Stomach (tissue), 9 donors: Measurements from ENCODE around the gene PSMC4. TPM values are rescaled to one million over a fixed set of nuclear protein-coding genes. Genes with fewer than 3 reads are reported as not detected.

Source experiments
- DNase-seq, 2 donors: peaks; one replicate each; pipeline versions ENCODE4 v3.0.0 to v3.0.0-alpha.2; 2013 to 2019
- H3K27ac ChIP-seq, 5 donors: fragments of 200-600 bp in 4 of 5; sonication (generic) in 4 of 5; one replicate each; pipeline ENCODE4 v1.5.1; 2013 to 2019; ENCODE audit warnings: mild to moderate bottlenecking in 1 of 5, moderate library complexity in 1 of 5
- H3K27me3 ChIP-seq, 3 donors: fragments of 200-600 bp; sonication (generic); one replicate each; pipeline ENCODE4 v1.5.1; 2017 to 2019; ENCODE audit warnings: mixed run types in 1 of 3
- H3K36me3 ChIP-seq, 4 donors: fragments of 200-600 bp; sonication (generic); 1 replicate in 3 of 4; 2 replicates in 1 of 4; pipeline ENCODE4 v1.5.1; 2016 to 2019
- H3K4me1 ChIP-seq, 4 donors: fragments of 200-600 bp; sonication (generic); one replicate each; pipeline ENCODE4 v1.5.1; 2016 to 2019
- H3K4me3 ChIP-seq, 4 donors: fragments of 200-600 bp; sonication (generic) in 3 of 4; one replicate each; pipeline ENCODE4 v1.5.1; 2016 to 2019; ENCODE audit warnings: mild to moderate bottlenecking in 1 of 4
- H3K9me3 ChIP-seq, 4 donors: fragments of 200-600 bp; sonication (generic); one replicate each; pipeline ENCODE4 v1.5.1; 2016 to 2019
- CTCF ChIP-seq, 7 experiments: fragments of 450-650 bp in 4 of 7; fragments of 200-600 bp in 3 of 7; sonication (generic) in 3 of 7; IDR thresholded peaks; one replicate each; pipeline ENCODE4 v1.5.1; 2016 to 2019; ENCODE audit warnings: antibody characterized with exemption in 7 of 7, control low read depth in 2 of 7, mild to moderate bottlenecking in 1 of 7
- EP300 ChIP-seq: sonication (generic); formaldehyde crosslinking; IDR thresholded peaks from one replicate; pipeline ENCODE4 v1.6.1; 2017; ENCODE audit warnings: antibody characterized with exemption
- POLR2A ChIP-seq, 4 donors: fragments of 450-650 bp; IDR thresholded peaks; one replicate each; pipeline ENCODE4 v1.6.1; 2016; ENCODE audit warnings: antibody characterized with exemption in 4 of 4, control low read depth in 2 of 4, mild to moderate bottlenecking in 1 of 4, moderate library complexity in 1 of 4
- POLR2AphosphoS5 ChIP-seq, 3 donors: sonication (generic); formaldehyde crosslinking; IDR thresholded peaks; one replicate each; pipeline ENCODE4 v1.6.1; 2016; ENCODE audit warnings: antibody characterized with exemption in 3 of 3
- WGBS, 5 donors: extraction: QIAGEN DNeasy Blood & Tissue Kit in 3 of 5; methylation state at CpG; one replicate each; pipeline versions ENCODE4 v1.1.5 to v1.1.7; 2013 to 2018; 5-methylcytosine and 5-hydroxymethylcytosine counted together
- intact Hi-C: fragments of 100-400 bp; cut with DNase I; formaldehyde crosslinking; loops from one replicate; pipeline ENCODE4 v1.15.1; 2023; ENCODE audit warnings: low total_unique reads
- polyA plus RNA-seq, 3 donors: library from polyadenylated mRNA; stranded (reverse); fragments of 200-250 nt; gene quantifications; one replicate each; pipeline ENCODE4 v1.2.3, GENCODE V29; 2013
- total RNA-seq, 5 donors: library from RNA; depleted of rRNA; stranded (reverse); fragments of >200 nt; gene quantifications; one replicate each; pipeline versions ENCODE4 v1.1.0 to v1.2.3, GENCODE V29; 2014 to 2016
- donor health status: healthy with polysubstance abuse.
- donor health status: Bipolar disorder and iron deficiency.
- donor health status: healthy.

The PSMC4 gene
- total and polyA plus RNA-seq, 8 donors = 3.8 to 79.7 (median 65.9) TPM

- TF ChIP-seq POLR2A (IDR thresholded peaks at IDR 0.05) (no peak), POLR2AphosphoS5 (IDR thresholded peaks at IDR 0.05) (no peak), CTCF (IDR thresholded peaks at IDR 0.05) (no peak), EP300 (no peak)
- Histone ChIP-seq H3K4me3 (no peak overlapping the region), H3K27me3 (no peaks in the 10 kb centered on the region), H3K36me3 (peaks cover 0 to 3% (median 0%) of the 10 kb centered on the region in 4 donors), H3K9me3 (peaks cover 68 to 100% (median 90%) of the 10 kb centered on the region in 4 donors), H3K4me1 (no peaks in the 10 kb centered on the region), H3K27ac (no peak overlapping the region)
- DNase-seq = no peak
- intact Hi-C loops = no loop called here
- 81 to 98% (median 96%) methylated on average over 4 of the region's 4 CpGs for WGBS, 5 donors
These were observed 55.1 kb downstream of the PSMC4 start for GRCh38 chr19:40025938-40026596.

- no peak for DNase-seq
- intact Hi-C loops = no loop called here
- peaks cover 0 to 3% (median 0%) of the 10 kb centered on the region in 4 donors for H3K36me3 ChIP-seq
- H3K27me3 ChIP-seq = no peaks in the 10 kb centered on the region
- H3K4me1 ChIP-seq = no peaks in the 10 kb centered on the region
- no peak overlapping the region for H3K4me3 ChIP-seq
- 85 to 98% (median 97%) methylated on average over 5 of the region's 5 CpGs for WGBS, 5 donors
- H3K9me3 ChIP-seq = peaks cover 70 to 100% (median 93%) of the 10 kb centered on the region in 4 donors
- no peak overlapping the region for H3K27ac ChIP-seq
- TF ChIP-seq POLR2A (IDR thresholded peaks at IDR 0.05) = no peak
- TF ChIP-seq EP300 = no peak
- TF ChIP-seq CTCF (IDR thresholded peaks at IDR 0.05) = no peak
- TF ChIP-seq POLR2AphosphoS5 (IDR thresholded peaks at IDR 0.05) = no peak
These were observed 55.6 kb downstream of the PSMC4 start for GRCh38 chr19:40026597-40026970.

Other genes with a start within 250 kb of the PSMC4 start
- gene CLC, start 233.1 kb upstream of the PSMC4 start, total RNA-seq = 1 to 10 TPM in 1 of 5 donors, not detected in 4; 2.8 TPM
- 1 to 10 TPM in 1 of 3 donors, not detected in 2; 1.7 TPM for gene CLC, start 233.1 kb upstream of the PSMC4 start, polyA plus RNA-seq
- gene LEUTX, start 192.3 kb upstream of the PSMC4 start, total RNA-seq = not detected
- gene LEUTX, start 192.3 kb upstream of the PSMC4 start, polyA plus RNA-seq = not detected
- gene DYRK1B, start 137.0 kb upstream of the PSMC4 start, total RNA-seq = 10 to 100 TPM in 3 of 5 donors, 1 to 10 TPM in 2; 3.9 to 28.4 (median 10.7) TPM
- 10 to 100 TPM in 1 of 3 donors, 1 to 10 TPM in 2; 5.7 to 13.2 (median 9.1) TPM for gene DYRK1B, start 137.0 kb upstream of the PSMC4 start, polyA plus RNA-seq
- 100 to 1,000 TPM in 4 of 5 donors, 10 to 100 TPM in 1; 59.8 to 311 (median 129) TPM for gene FBL, start 124.8 kb upstream of the PSMC4 start, total RNA-seq
- gene FBL, start 124.8 kb upstream of the PSMC4 start, polyA plus RNA-seq = 100 to 1,000 TPM; 229 to 331 (median 318) TPM
- 1,000 to 10,000 TPM in 1 of 5 donors, 100 to 1,000 TPM in 3, 10 to 100 TPM in 1; 90.2 to 7,510 (median 472) TPM for gene FCGBP, start 36.5 kb upstream of the PSMC4 start, total RNA-seq
- gene FCGBP, start 36.5 kb upstream of the PSMC4 start, polyA plus RNA-seq = 10 to 100 TPM in 1 of 3 donors, 1 to 10 TPM in 2; 6.5 to 11.9 (median 8.4) TPM
- gene ZNF546, start 25.9 kb downstream of the PSMC4 start, total RNA-seq = 1 to 10 TPM in 4 of 5 donors, under 1 TPM in 1; 0.29 to 9.3 (median 3.3) TPM
- gene ZNF546, start 25.9 kb downstream of the PSMC4 start, polyA plus RNA-seq = 1 to 10 TPM in 1 of 3 donors, under 1 TPM in 2; 0.68 to 1.6 (median 0.76) TPM
- gene ZNF780B, start 85.1 kb downstream of the PSMC4 start, total RNA-seq = 10 to 100 TPM in 3 of 5 donors, 1 to 10 TPM in 2; 6.7 to 73.9 (median 11.2) TPM
- gene ZNF780B, start 85.1 kb downstream of the PSMC4 start, polyA plus RNA-seq = 1 to 10 TPM; 2.7 to 4.1 (median 3.6) TPM
- gene ZNF780A, start 119.8 kb downstream of the PSMC4 start, total RNA-seq = 10 to 100 TPM in 4 of 5 donors, 1 to 10 TPM in 1; 8.1 to 19.5 (median 12.6) TPM
- gene ZNF780A, start 119.8 kb downstream of the PSMC4 start, polyA plus RNA-seq = 10 to 100 TPM; 21.7 to 40.5 (median 22.5) TPM
- gene MAP3K10, start 220.3 kb downstream of the PSMC4 start, total RNA-seq = 10 to 100 TPM in 4 of 5 donors, 1 to 10 TPM in 1; 8.8 to 34.5 (median 15.2) TPM
- 10 to 100 TPM in 1 of 3 donors, 1 to 10 TPM in 2; 5.2 to 18.3 (median 6.1) TPM for gene MAP3K10, start 220.3 kb downstream of the PSMC4 start, polyA plus RNA-seq
- gene TTC9B, start 247.2 kb downstream of the PSMC4 start, total RNA-seq = under 1 TPM in 1 of 5 donors, not detected in 4; 0.37 TPM
- gene TTC9B, start 247.2 kb downstream of the PSMC4 start, polyA plus RNA-seq = under 1 TPM in 1 of 3 donors, not detected in 2; 0.35 TPM